ENCODE results near the gene GABRA4.

GABRA4 gene

GRCh38 chr4:46933686-46934085, 59.7 kb downstream of the GABRA4 start:
- in situ Hi-C loops (cut with MboI; ENCODE audit: low sequenced_read_pairs): loop anchor here (10.0 to 25.0 kb wide), 2 partner anchors 179 to 451 kb away; no protein-coding TSS in a partner anchor

- in situ Hi-C loops (cut with MboI; ENCODE audit: low sequenced_read_pairs): loop anchor here (10.0 to 25.0 kb wide), 2 partner anchors 180 to 453 kb away; no protein-coding TSS in a partner anchor
These were observed 61.4 kb downstream of the GABRA4 start for GRCh38 chr4:46931981-46932380.

GRCh38 chr4:46930891-46931290, 62.5 kb downstream of the GABRA4 start:
- in situ Hi-C loops (cut with MboI; ENCODE audit: low sequenced_read_pairs): loop anchor here (10.0 to 25.0 kb wide), 2 partner anchors 181 to 454 kb away; no protein-coding TSS in a partner anchor

GRCh38 chr4:46927201-46927600, 66.2 kb downstream of the GABRA4 start:
- in situ Hi-C loops (cut with MboI; ENCODE audit: low sequenced_read_pairs): loop anchor here (25.0 kb wide), 1 partner anchor 185 kb away; no protein-coding TSS in a partner anchor

- in situ Hi-C loops (cut with MboI; ENCODE audit: low sequenced_read_pairs): loop anchor here (25.0 kb wide), 1 partner anchor 187 kb away; no protein-coding TSS in a partner anchor
These were observed 68.4 kb downstream of the GABRA4 start for GRCh38 chr4:46924789-46925529.

- in situ Hi-C loops (cut with MboI; ENCODE audit: low sequenced_read_pairs): no loop called here
These were observed 71.2 kb downstream of the GABRA4 start for GRCh38 chr4:46922205-46922604.

- in situ Hi-C loops (cut with MboI; ENCODE audit: low sequenced_read_pairs): no loop called here
These were observed 84.3 kb downstream of the GABRA4 start, which contains the start of gene COX7B2 for GRCh38 chr4:46909078-46909477. COX7B2 (minus strand) TSS chr4:46909245; CDS start chr4:46735192, 174,053 bp downstream.

GRCh38 chr4:46908148-46908547, 85.2 kb downstream of the GABRA4 start:
- in situ Hi-C loops (cut with MboI; ENCODE audit: low sequenced_read_pairs): no loop called here

- in situ Hi-C loops (cut with MboI; ENCODE audit: low sequenced_read_pairs): no loop called here
These were observed 93.3 kb downstream of the GABRA4 start for GRCh38 chr4:46900082-46900481.

GRCh38 chr4:46894826-46895225, 98.6 kb downstream of the GABRA4 start:
- in situ Hi-C loops (cut with MboI; ENCODE audit: low sequenced_read_pairs): no loop called here

- in situ Hi-C loops (cut with MboI; ENCODE audit: low sequenced_read_pairs): no loop called here
These were observed 103.3 kb downstream of the GABRA4 start for GRCh38 chr4:46890056-46890455.

GRCh38 chr4:46889410-46889809, 104.0 kb downstream of the GABRA4 start:
- in situ Hi-C loops (cut with MboI; ENCODE audit: low sequenced_read_pairs): no loop called here

- in situ Hi-C loops (cut with MboI; ENCODE audit: low sequenced_read_pairs): no loop called here
These were observed 106.7 kb downstream of the GABRA4 start for GRCh38 chr4:46886711-46887110.

- in situ Hi-C loops (cut with MboI; ENCODE audit: low sequenced_read_pairs): no loop called here
These were observed 114.7 kb downstream of the GABRA4 start for GRCh38 chr4:46878641-46879040.

- in situ Hi-C loops (cut with MboI; ENCODE audit: low sequenced_read_pairs): no loop called here
These were observed 118.6 kb downstream of the GABRA4 start for GRCh38 chr4:46874811-46875210.

- in situ Hi-C loops (cut with MboI; ENCODE audit: low sequenced_read_pairs): no loop called here
These were observed 123.0 kb downstream of the GABRA4 start for GRCh38 chr4:46870411-46870810.
